Uterus (tissue), 2 donors: Measurements from ENCODE around the gene TRUB2.

Experiments
- POLR2A ChIP-seq, 2 donors: fragments of 450-650 bp; IDR thresholded peaks; one replicate each; pipeline ENCODE4 v1.6.1; 2016; ENCODE audit warnings: antibody characterized with exemption in 2 of 2, mild to moderate bottlenecking in 1 of 2, moderate library complexity in 1 of 2
- TF ChIP-seq, protein P1 (sequence below), 4 experiments: fragments of 200-600 bp in 2 of 4; fragments of 450-650 bp in 2 of 4; sonication (generic) in 2 of 4; IDR thresholded peaks; one replicate each; pipeline ENCODE4 v1.5.1; 2016 to 2019; ENCODE audit warnings: antibody characterized with exemption in 4 of 4, mild to moderate bottlenecking in 2 of 4, moderate library complexity in 1 of 4

- TF ChIP-seq, protein P1, sequence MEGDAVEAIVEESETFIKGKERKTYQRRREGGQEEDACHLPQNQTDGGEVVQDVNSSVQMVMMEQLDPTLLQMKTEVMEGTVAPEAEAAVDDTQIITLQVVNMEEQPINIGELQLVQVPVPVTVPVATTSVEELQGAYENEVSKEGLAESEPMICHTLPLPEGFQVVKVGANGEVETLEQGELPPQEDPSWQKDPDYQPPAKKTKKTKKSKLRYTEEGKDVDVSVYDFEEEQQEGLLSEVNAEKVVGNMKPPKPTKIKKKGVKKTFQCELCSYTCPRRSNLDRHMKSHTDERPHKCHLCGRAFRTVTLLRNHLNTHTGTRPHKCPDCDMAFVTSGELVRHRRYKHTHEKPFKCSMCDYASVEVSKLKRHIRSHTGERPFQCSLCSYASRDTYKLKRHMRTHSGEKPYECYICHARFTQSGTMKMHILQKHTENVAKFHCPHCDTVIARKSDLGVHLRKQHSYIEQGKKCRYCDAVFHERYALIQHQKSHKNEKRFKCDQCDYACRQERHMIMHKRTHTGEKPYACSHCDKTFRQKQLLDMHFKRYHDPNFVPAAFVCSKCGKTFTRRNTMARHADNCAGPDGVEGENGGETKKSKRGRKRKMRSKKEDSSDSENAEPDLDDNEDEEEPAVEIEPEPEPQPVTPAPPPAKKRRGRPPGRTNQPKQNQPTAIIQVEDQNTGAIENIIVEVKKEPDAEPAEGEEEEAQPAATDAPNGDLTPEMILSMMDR (IDR thresholded peaks at IDR 0.05): no peak
- TF ChIP-seq POLR2A (IDR thresholded peaks at IDR 0.05): no peak
These were observed 20.9 kb upstream of the TRUB2 start for GRCh38 chr9:128342971-128343680.
